C4-2B (cell line): ENCODE measurements around the gene SECISBP2.

ENCODE experiments used
- ZFX ChIP-seq: fragments of 450-650 bp; IDR thresholded peaks from 2 replicates; pipeline ENCODE4 v1.6.1; 2017
- TF ChIP-seq, protein P1 (sequence below): fragments of 450-650 bp; conservative IDR thresholded peaks from 2 replicates; pipeline ENCODE4 v1.5.1; 2017; ENCODE audit warnings: mild to moderate bottlenecking

DNA sequence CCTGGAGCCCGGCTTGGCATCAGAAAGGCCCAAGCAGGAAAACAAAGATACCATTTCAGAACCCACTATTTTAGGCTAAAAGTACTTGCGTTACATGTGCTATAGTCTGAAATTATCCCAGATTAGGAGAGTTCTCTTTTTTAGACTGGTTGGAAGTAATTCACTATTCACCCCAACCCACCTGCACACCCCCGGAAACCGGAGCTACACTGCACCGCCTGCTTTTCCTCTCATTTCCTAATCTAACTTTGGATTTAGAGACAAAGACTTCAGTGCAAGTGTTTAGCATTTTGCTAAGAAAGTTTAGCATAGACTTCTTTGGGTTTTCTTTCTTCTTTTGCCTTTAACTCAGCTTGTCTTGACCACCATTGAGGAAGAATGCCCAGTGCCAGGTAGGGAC, 79.2 kb downstream of the SECISBP2 start:
- TF ChIP-seq, protein P1, sequence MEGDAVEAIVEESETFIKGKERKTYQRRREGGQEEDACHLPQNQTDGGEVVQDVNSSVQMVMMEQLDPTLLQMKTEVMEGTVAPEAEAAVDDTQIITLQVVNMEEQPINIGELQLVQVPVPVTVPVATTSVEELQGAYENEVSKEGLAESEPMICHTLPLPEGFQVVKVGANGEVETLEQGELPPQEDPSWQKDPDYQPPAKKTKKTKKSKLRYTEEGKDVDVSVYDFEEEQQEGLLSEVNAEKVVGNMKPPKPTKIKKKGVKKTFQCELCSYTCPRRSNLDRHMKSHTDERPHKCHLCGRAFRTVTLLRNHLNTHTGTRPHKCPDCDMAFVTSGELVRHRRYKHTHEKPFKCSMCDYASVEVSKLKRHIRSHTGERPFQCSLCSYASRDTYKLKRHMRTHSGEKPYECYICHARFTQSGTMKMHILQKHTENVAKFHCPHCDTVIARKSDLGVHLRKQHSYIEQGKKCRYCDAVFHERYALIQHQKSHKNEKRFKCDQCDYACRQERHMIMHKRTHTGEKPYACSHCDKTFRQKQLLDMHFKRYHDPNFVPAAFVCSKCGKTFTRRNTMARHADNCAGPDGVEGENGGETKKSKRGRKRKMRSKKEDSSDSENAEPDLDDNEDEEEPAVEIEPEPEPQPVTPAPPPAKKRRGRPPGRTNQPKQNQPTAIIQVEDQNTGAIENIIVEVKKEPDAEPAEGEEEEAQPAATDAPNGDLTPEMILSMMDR, result no peak
- TF ChIP-seq ZFX, result no peak
